ENCODE results near the gene CACNA1C.

Gene CACNA1C

DNA sequence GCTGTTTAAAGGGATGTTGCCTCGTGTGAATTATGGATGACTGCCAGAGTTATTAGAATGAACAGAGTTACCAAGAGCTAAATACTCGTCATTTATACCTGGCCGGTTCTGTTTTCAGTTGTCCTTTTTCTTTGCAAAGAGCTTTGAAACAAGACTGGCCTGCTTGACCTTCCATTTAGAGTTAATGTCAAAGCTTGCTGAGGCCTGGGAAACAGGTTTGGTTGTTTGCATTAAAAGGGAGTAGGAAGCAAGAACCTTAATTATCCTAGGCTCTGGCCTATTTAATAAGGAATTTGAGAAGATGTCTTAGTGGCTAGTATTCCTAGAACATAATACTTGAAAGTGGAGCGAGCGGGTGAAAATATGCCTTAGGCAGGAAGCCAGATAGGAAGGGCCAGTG is 233.3 kb downstream of the CACNA1C start:
- DNase-seq = no peak
- TF ChIP-seq, protein P1, sequence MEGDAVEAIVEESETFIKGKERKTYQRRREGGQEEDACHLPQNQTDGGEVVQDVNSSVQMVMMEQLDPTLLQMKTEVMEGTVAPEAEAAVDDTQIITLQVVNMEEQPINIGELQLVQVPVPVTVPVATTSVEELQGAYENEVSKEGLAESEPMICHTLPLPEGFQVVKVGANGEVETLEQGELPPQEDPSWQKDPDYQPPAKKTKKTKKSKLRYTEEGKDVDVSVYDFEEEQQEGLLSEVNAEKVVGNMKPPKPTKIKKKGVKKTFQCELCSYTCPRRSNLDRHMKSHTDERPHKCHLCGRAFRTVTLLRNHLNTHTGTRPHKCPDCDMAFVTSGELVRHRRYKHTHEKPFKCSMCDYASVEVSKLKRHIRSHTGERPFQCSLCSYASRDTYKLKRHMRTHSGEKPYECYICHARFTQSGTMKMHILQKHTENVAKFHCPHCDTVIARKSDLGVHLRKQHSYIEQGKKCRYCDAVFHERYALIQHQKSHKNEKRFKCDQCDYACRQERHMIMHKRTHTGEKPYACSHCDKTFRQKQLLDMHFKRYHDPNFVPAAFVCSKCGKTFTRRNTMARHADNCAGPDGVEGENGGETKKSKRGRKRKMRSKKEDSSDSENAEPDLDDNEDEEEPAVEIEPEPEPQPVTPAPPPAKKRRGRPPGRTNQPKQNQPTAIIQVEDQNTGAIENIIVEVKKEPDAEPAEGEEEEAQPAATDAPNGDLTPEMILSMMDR (IDR thresholded peaks at IDR 0.05; ENCODE audit: low read depth, low read length) = no peak
- Histone ChIP-seq H3K36me3 (no peaks in the 10 kb centered on the region), H3K9me3 (ENCODE audit: severe bottlenecking) (no peaks in the 10 kb centered on the region), H3K4me3 (ENCODE audit: low read depth, low read length) (no peak overlapping the region), H3K27me3 (ENCODE audit: insufficient read depth, low read depth, severe bottlenecking) (no peaks in the 10 kb centered on the region), H3K27ac (no peak overlapping the region)

DNA sequence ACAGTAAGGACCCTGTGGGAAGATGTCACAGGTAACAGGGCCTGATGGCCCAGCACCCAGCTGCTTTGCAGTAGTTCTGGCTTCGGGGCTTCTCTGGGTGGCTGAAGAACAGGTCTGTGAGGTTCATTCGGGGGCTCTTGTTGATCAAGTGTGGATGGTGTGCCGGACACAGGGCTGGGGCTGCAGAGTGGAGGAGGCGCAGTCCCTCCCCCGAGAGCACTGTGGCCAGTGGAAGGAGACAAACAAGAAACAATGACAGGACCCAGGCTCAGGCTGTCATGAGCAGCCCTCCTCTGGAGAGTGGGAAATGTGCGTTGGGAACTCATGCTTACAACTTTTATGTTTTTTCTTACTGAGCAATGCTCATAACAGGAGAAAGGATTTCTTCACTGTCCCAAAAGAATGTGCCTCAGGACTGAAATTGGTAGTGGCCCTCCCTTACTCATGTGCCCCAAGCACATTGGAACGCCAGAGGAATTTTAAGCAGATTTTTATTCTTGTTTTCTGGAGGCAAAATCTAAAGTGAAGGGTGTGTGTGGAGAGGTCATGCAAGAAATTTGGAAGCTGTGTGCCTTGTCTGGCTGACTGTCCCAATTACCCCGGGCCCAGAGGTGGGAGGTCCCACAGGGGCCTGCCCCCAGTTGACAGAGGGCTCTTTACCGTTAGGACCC is 233.8 kb downstream of the CACNA1C start:
- H3K27me3 ChIP-seq (ENCODE audit: insufficient read depth, low read depth, severe bottlenecking) = no peaks in the 10 kb centered on the region
- H3K36me3 ChIP-seq = no peaks in the 10 kb centered on the region
- no peak for DNase-seq
- TF ChIP-seq, protein P1 (IDR thresholded peaks at IDR 0.05; ENCODE audit: low read depth, low read length) = no peak
- no peak overlapping the region for H3K4me3 ChIP-seq (ENCODE audit: low read depth, low read length)
- H3K27ac ChIP-seq = no peak overlapping the region
- H3K9me3 ChIP-seq (ENCODE audit: severe bottlenecking) = no peaks in the 10 kb centered on the region

DNA sequence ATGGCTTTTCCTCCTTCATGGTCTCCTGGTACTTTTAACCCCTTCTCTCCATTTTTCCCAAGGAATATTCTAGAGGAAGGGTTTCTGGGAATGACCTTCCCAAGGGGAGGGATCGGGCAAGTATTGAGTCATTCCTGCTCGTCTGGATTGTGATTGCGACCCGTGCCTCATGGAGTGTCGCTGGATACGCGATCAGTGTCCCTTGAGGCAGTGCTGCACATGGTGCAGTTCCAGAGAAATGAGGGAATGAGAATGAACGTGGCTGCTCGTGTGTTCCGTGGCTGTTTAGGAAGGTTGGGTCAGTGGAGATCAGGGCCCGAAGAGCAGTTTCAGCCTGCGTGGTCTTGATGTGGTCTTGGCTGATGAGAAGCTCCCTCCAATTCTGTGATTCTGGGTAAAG is 234.4 kb downstream of the CACNA1C start:
- H3K4me3 ChIP-seq (ENCODE audit: low read depth, low read length) = no peak overlapping the region
- no peak overlapping the region for H3K27ac ChIP-seq
- H3K9me3 ChIP-seq (ENCODE audit: severe bottlenecking) = no peaks in the 10 kb centered on the region
- H3K36me3 ChIP-seq = no peaks in the 10 kb centered on the region
- TF ChIP-seq, protein P1 (IDR thresholded peaks at IDR 0.05; ENCODE audit: low read depth, low read length) = no peak
- DNase-seq = no peak
- no peaks in the 10 kb centered on the region for H3K27me3 ChIP-seq (ENCODE audit: insufficient read depth, low read depth, severe bottlenecking)

DNA sequence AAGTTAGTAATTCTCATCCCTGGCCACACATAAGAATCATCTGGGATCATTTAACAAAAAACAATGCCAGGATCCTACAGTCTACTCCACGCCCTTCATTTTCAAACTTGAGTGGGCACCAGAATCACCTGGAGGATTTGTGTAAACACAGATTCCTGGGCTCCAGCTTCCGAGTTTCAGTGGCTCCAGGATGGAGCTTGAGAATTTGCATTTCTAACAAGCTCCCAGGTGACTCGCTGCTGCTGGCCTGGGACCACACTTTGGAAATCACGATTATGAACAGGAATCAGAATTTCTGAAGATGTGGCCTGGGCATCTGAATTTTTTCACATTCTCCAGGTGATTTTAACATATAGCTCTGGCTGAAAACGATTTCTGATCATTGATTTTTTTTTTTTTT is 234.8 kb downstream of the CACNA1C start:
- no peak overlapping the region for H3K27ac ChIP-seq
- TF ChIP-seq, protein P1 (IDR thresholded peaks at IDR 0.05; ENCODE audit: low read depth, low read length) = no peak
- no peaks in the 10 kb centered on the region for H3K9me3 ChIP-seq (ENCODE audit: severe bottlenecking)
- no peaks in the 10 kb centered on the region for H3K27me3 ChIP-seq (ENCODE audit: insufficient read depth, low read depth, severe bottlenecking)
- no peaks in the 10 kb centered on the region for H3K36me3 ChIP-seq
- no peak for DNase-seq
- H3K4me3 ChIP-seq (ENCODE audit: low read depth, low read length) = no peak overlapping the region

DNA sequence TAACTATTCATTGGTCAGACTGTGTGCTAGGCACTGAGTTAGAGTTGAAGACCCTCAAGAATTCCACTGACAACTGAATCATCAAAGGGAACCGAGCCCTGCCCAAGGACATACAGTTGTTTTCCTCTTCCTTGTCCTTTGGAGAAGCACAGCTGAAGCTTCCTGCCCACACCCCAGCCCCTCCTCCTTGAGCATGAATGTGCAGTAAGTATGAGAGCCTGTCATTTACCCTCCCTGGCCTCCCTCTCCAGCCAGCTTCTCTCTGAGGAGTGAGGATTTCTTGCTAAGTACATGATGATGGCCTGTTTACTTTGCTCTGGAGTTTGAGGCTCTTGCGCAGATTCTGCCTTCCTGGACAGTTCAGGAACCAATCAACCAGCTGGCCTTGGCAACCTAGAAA is 235.2 kb downstream of the CACNA1C start:
- DNase-seq = no peak
- Histone ChIP-seq H3K36me3 (no peaks in the 10 kb centered on the region), H3K27ac (no peak overlapping the region), H3K4me3 (ENCODE audit: low read depth, low read length) (no peak overlapping the region), H3K27me3 (ENCODE audit: insufficient read depth, low read depth, severe bottlenecking) (no peaks in the 10 kb centered on the region), H3K9me3 (ENCODE audit: severe bottlenecking) (no peaks in the 10 kb centered on the region)
- TF ChIP-seq, protein P1 (IDR thresholded peaks at IDR 0.05; ENCODE audit: low read depth, low read length) = no peak

DNA sequence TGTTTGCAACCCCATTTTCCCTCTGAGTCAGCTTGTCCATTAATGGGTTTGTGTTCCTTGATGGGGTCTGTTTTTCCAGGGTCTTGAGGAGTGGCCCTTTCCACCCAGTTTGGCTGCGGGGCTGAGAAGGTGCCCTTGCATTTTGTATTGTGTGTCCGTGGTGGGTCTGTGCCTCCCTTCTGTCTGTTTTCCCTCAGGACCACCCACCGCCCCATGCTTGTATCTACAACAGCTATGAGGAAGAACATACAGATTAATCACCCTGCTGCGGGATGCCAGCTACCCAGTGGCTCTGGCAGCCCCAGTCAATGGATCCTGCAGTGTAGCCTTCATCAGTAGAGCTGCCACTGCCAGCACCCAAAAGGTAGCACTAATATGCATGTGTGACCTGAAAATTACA is 235.7 kb downstream of the CACNA1C start:
- Histone ChIP-seq H3K4me3 (ENCODE audit: low read depth, low read length) (no peak overlapping the region), H3K27me3 (ENCODE audit: insufficient read depth, low read depth, severe bottlenecking) (no peaks in the 10 kb centered on the region), H3K27ac (no peak overlapping the region), H3K36me3 (no peaks in the 10 kb centered on the region), H3K9me3 (ENCODE audit: severe bottlenecking) (no peaks in the 10 kb centered on the region)
- DNase-seq = no peak
- TF ChIP-seq, protein P1 (IDR thresholded peaks at IDR 0.05; ENCODE audit: low read depth, low read length) = no peak
